Loucy (cell line): Measurements from ENCODE around the gene LORICRIN.
"Not testable (repeated sequence)": the region's sequence is repeated elsewhere in the genome, so short reads cannot be mapped to it uniquely, and the experiment has no call there.

Experiments used
- EZH2phosphoT487 ChIP-seq: fragments of 200-600 bp; IDR thresholded peaks from 2 replicates; pipeline ENCODE4 v1.6.1; 2018; ENCODE audit warnings: antibody characterized with exemption, mild to moderate bottlenecking, moderate library complexity, borderline replicate concordance
- TF ChIP-seq, protein P1 (sequence below): fragments of 200-600 bp; sonication (generic); conservative IDR thresholded peaks from 2 replicates; pipeline ENCODE4 v1.5.1; 2014; ENCODE audit warnings: mild to moderate bottlenecking, antibody characterized with exemption, low read length

GRCh38 chr1:153223040-153223891 lies 36.2 kb upstream of the LORICRIN start:
- TF ChIP-seq, protein P1, sequence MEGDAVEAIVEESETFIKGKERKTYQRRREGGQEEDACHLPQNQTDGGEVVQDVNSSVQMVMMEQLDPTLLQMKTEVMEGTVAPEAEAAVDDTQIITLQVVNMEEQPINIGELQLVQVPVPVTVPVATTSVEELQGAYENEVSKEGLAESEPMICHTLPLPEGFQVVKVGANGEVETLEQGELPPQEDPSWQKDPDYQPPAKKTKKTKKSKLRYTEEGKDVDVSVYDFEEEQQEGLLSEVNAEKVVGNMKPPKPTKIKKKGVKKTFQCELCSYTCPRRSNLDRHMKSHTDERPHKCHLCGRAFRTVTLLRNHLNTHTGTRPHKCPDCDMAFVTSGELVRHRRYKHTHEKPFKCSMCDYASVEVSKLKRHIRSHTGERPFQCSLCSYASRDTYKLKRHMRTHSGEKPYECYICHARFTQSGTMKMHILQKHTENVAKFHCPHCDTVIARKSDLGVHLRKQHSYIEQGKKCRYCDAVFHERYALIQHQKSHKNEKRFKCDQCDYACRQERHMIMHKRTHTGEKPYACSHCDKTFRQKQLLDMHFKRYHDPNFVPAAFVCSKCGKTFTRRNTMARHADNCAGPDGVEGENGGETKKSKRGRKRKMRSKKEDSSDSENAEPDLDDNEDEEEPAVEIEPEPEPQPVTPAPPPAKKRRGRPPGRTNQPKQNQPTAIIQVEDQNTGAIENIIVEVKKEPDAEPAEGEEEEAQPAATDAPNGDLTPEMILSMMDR: peak; percentile 66
- TF ChIP-seq EZH2phosphoT487: not testable (repeated sequence)
